Kidney (tissue), 14 donors: ENCODE measurements around the gene CDCA7L. TPM values are rescaled to one million over a fixed set of nuclear protein-coding genes. Genes with fewer than 3 reads are reported as not detected.

Source experiments
- DNase-seq, 5 donors: peaks; one replicate each; pipeline ENCODE4 v3.0.0-alpha.2; 2013 to 2020
- FAIRE-seq: peaks from 2 replicates; lab custom pipeline; 2012; peaks lifted over from hg19 to GRCh38; lab: Jason Lieb, UNC
- H3K27ac ChIP-seq, 2 donors: one replicate each; pipeline ENCODE4 v1.7.0; 2013; ENCODE audit warnings: low read depth in 2 of 2, low read length in 2 of 2, inconsistent platforms in 1 of 2
- H3K27me3 ChIP-seq: one replicate; pipeline ENCODE4 v1.7.1; 2013; ENCODE audit warnings: low read length, inconsistent platforms; ENCODE audit not compliant: control insufficient read depth, insufficient read depth
- H3K36me3 ChIP-seq, 3 donors: one replicate each; pipeline versions ENCODE4 v1.7.0 to v1.7.1; 2013; ENCODE audit warnings: low read length in 3 of 3, control low read depth in 1 of 3, inconsistent platforms in 1 of 3; ENCODE audit not compliant: insufficient read depth in 3 of 3, control insufficient read depth in 2 of 3
- H3K4me1 ChIP-seq, 3 donors: one replicate each; pipeline versions ENCODE4 v1.7.0 to v1.7.1; 2013; ENCODE audit warnings: low read length in 3 of 3, inconsistent platforms in 1 of 3, low read depth in 1 of 3; ENCODE audit not compliant: control insufficient read depth in 2 of 3, insufficient read depth in 2 of 3
- H3K4me3 ChIP-seq, 3 donors: one replicate each; pipeline versions ENCODE4 v1.7.0 to v1.8.1; 2013; ENCODE audit warnings: low read length in 3 of 3, control low read depth in 1 of 3, inconsistent platforms in 1 of 3
- H3K9ac ChIP-seq, 3 donors: one replicate each; pipeline versions ENCODE4 v1.7.0 to v1.7.1; 2013; ENCODE audit warnings: low read length in 3 of 3, control low read depth in 1 of 3, inconsistent platforms in 1 of 3
- H3K9me3 ChIP-seq, 3 donors: one replicate each; pipeline versions ENCODE4 v1.7.0 to v1.7.1; 2013; ENCODE audit warnings: low read length in 3 of 3, control low read depth in 1 of 3, inconsistent platforms in 1 of 3; ENCODE audit not compliant: control insufficient read depth in 2 of 3, insufficient read depth in 1 of 3
- CTCF ChIP-seq: IDR thresholded peaks from 3 replicates; pipeline ENCODE4 v1.5.1; 2012; ENCODE audit warnings: mild to moderate bottlenecking, moderate library complexity, borderline replicate concordance; ENCODE audit not compliant: insufficient read depth; ENCODE audit errors: extremely low read depth
- intact Hi-C: fragments of 100-400 bp; cut with DNase I; formaldehyde crosslinking; loops from one replicate; pipeline ENCODE4 v1.11.1; 2022
- polyA plus RNA-seq: library from polyadenylated mRNA; stranded (reverse); fragments of 350-450 nt; fragmentation: Illumina TruSeq; extraction: RNeasy Lipid Tissue Mini Kit (QIAGEN cat#74804); gene quantifications from one replicate; pipeline ENCODE4 v1.2.3, GENCODE V29; 2014; ENCODE audit warnings: low read depth, low replicate concordance; ENCODE audit not compliant: insufficient read depth
- total RNA-seq: library from RNA; stranded (reverse); fragmentation: NEBNext Ultra II Directional; extraction: Animal tissue kit (Norgen Biotek cat#: 25700); gene quantifications from one replicate; pipeline ENCODE4 v1.2.1, GENCODE V29; 2021
- donor health status: control.
- donor health status: control.
- donor health status: control.
- donor health status: control.
- donor health status: control.
- donor health status: DM: yes; HTN: yes; CAD: no.
- donor health status: Normal renal cell carcinoma (clear cell type).

CDCA7L gene
- total and polyA plus RNA-seq, 2 donors from 2014 or later, result 2.3 to 10.1 TPM

- no peak for FAIRE-seq
- TF ChIP-seq CTCF, result no peak
- Histone ChIP-seq H3K36me3 (no peaks in the 10 kb centered on the region), H3K9ac (no peak overlapping the region), H3K4me3 (no peak overlapping the region), H3K27ac (no peak overlapping the region), H3K27me3 (no peaks in the 10 kb centered on the region), H3K9me3 (no peaks in the 10 kb centered on the region), H3K4me1 (no peaks in the 10 kb centered on the region)
- no peak for DNase-seq
- intact Hi-C loops, result no loop called here
These were observed 26.2 kb upstream of the CDCA7L start for GRCh38 chr7:21971780-21972396.

- no peak for DNase-seq
- Histone ChIP-seq H3K4me3 (no peak overlapping the region), H3K9me3 (no peaks in the 10 kb centered on the region), H3K4me1 (no peaks in the 10 kb centered on the region), H3K27ac (no peak overlapping the region), H3K9ac (no peak overlapping the region), H3K27me3 (no peaks in the 10 kb centered on the region), H3K36me3 (no peaks in the 10 kb centered on the region)
- FAIRE-seq, result no peak
- TF ChIP-seq CTCF, result no peak
- intact Hi-C loops, result no loop called here
These were observed 24.1 kb upstream of the CDCA7L start for GRCh38 chr7:21969822-21970221.

GRCh38 chr7:21967598-21968003, 21.9 kb upstream of the CDCA7L start:
- no peak overlapping the region for H3K4me3 ChIP-seq
- intact Hi-C loops, result no loop called here

More at GRCh38 chr7:21967598-21968003, 21.9 kb upstream of the CDCA7L start:
- H3K36me3 ChIP-seq, result no peaks in the 10 kb centered on the region
- no peaks in the 10 kb centered on the region for H3K4me1 ChIP-seq
- no peaks in the 10 kb centered on the region for H3K27me3 ChIP-seq
- no peak overlapping the region for H3K9ac ChIP-seq
- no peaks in the 10 kb centered on the region for H3K9me3 ChIP-seq
- no peak for FAIRE-seq
- H3K27ac ChIP-seq, result no peak overlapping the region
- DNase-seq, result no peak
- no peak for TF ChIP-seq CTCF
